Activated naive CD8-positive, alpha-beta T cell treated with anti-CD3 and anti-CD28 coated beads, Interleukin-2, amount 50 U/mL, for 24 hours (primary cell): ENCODE results near the gene FGF6.

ENCODE experiments used
- ATAC-seq: fragments of 150-1000 bp; cut with Tn5 transposase; one replicate; pipeline ENCODE4 v1.10.0; 2021
- DNase-seq: peaks from one replicate; pipeline ENCODE4 v3.0.0; 2021
- H3K27ac Mint-ChIP-seq: one replicate; pipeline ENCODE4 v1.8.0; 2021; ENCODE audit warnings: mild to moderate bottlenecking, mixed read lengths
- H3K27me3 Mint-ChIP-seq: one replicate; pipeline ENCODE4 v1.8.0; 2021; ENCODE audit warnings: mixed read lengths
- H3K36me3 Mint-ChIP-seq: one replicate; pipeline ENCODE4 v1.8.0; 2021; ENCODE audit warnings: low read depth, mixed read lengths
- H3K4me1 Mint-ChIP-seq: one replicate; pipeline ENCODE4 v1.8.0; 2021; ENCODE audit warnings: mixed read lengths
- H3K4me3 Mint-ChIP-seq: one replicate; pipeline ENCODE4 v1.8.0; 2021; ENCODE audit warnings: mild to moderate bottlenecking, moderate library complexity, mixed read lengths
- H3K9me3 Mint-ChIP-seq: one replicate; pipeline ENCODE4 v1.8.0; 2021; ENCODE audit warnings: mixed read lengths

FGF6 gene

GRCh38 chr12:4438834-4439596 lies 6.6 kb downstream of the FGF6 start:
- DNase-seq, result no peak
- no peak for ATAC-seq

GRCh38 chr12:4435537-4435936 lies 10.1 kb downstream of the FGF6 start:
- ATAC-seq (no peak), DNase-seq (no peak)
- Mint-ChIP-seq H3K4me1 (peaks cover 11% of the 10 kb centered on the region), H3K36me3 (no peaks in the 10 kb centered on the region), H3K4me3 (no peak overlapping the region), H3K9me3 (no peaks in the 10 kb centered on the region), H3K27me3 (peaks cover 2% of the 10 kb centered on the region), H3K27ac (no peak overlapping the region)

More at GRCh38 chr12:4438834-4439596, 6.6 kb downstream of the FGF6 start:
- Mint-ChIP-seq H3K27me3 (peaks cover 2% of the 10 kb centered on the region), H3K9me3 (no peaks in the 10 kb centered on the region), H3K36me3 (no peaks in the 10 kb centered on the region), H3K4me1 (peaks cover 11% of the 10 kb centered on the region), H3K4me3 (no peak overlapping the region), H3K27ac (no peak overlapping the region)

- ATAC-seq (no peak), DNase-seq (no peak)
- H3K9me3 Mint-ChIP-seq, result no peaks in the 10 kb centered on the region
- no peak overlapping the region for H3K4me3 Mint-ChIP-seq
- peaks cover 2% of the 10 kb centered on the region for H3K27me3 Mint-ChIP-seq
- H3K4me1 Mint-ChIP-seq, result peaks cover 11% of the 10 kb centered on the region
- H3K27ac Mint-ChIP-seq, result no peak overlapping the region
- no peaks in the 10 kb centered on the region for H3K36me3 Mint-ChIP-seq
Observed at GRCh38 chr12:4434706-4435425, 10.7 kb downstream of the FGF6 start.

- ATAC-seq, result no peak
- no peaks in the 10 kb centered on the region for H3K9me3 Mint-ChIP-seq
Observed at GRCh38 chr12:4434301-4434700, 11.3 kb downstream of the FGF6 start.

GRCh38 chr12:4433745-4434058 lies 11.9 kb downstream of the FGF6 start:
- Mint-ChIP-seq H3K9me3 (no peaks in the 10 kb centered on the region), H3K4me1 (peaks cover 1% of the 10 kb centered on the region), H3K4me3 (no peak overlapping the region), H3K36me3 (no peaks in the 10 kb centered on the region), H3K27me3 (peaks cover 3% of the 10 kb centered on the region), H3K27ac (no peak overlapping the region)
- ATAC-seq (no peak), DNase-seq (no peak)

More at GRCh38 chr12:4434301-4434700, 11.3 kb downstream of the FGF6 start:
- Mint-ChIP-seq H3K4me3 (no peak overlapping the region), H3K27me3 (peaks cover 1% of the 10 kb centered on the region), H3K36me3 (no peaks in the 10 kb centered on the region), H3K4me1 (peaks cover 7% of the 10 kb centered on the region), H3K27ac (no peak overlapping the region)
- no peak for DNase-seq

GRCh38 chr12:4432878-4433744 lies 12.5 kb downstream of the FGF6 start:
- ATAC-seq, result no peak
- no peak for DNase-seq
- H3K27me3 Mint-ChIP-seq, result peaks cover 3% of the 10 kb centered on the region
- H3K36me3 Mint-ChIP-seq, result no peaks in the 10 kb centered on the region
- H3K4me3 Mint-ChIP-seq, result no peak overlapping the region
- no peaks in the 10 kb centered on the region for H3K4me1 Mint-ChIP-seq
- no peak overlapping the region for H3K27ac Mint-ChIP-seq
- no peaks in the 10 kb centered on the region for H3K9me3 Mint-ChIP-seq

- DNase-seq (no peak), ATAC-seq (no peak)
- Mint-ChIP-seq H3K27me3 (peaks cover 3% of the 10 kb centered on the region), H3K36me3 (no peaks in the 10 kb centered on the region), H3K4me1 (no peaks in the 10 kb centered on the region), H3K4me3 (no peak overlapping the region), H3K27ac (no peak overlapping the region), H3K9me3 (no peaks in the 10 kb centered on the region)
Observed at GRCh38 chr12:4431866-4432265, 13.7 kb downstream of the FGF6 start.

GRCh38 chr12:4431436-4431835 lies 14.2 kb downstream of the FGF6 start:
- Mint-ChIP-seq H3K9me3 (no peaks in the 10 kb centered on the region), H3K27me3 (peaks cover 3% of the 10 kb centered on the region), H3K4me3 (no peak overlapping the region), H3K27ac (no peak overlapping the region), H3K4me1 (no peaks in the 10 kb centered on the region), H3K36me3 (no peaks in the 10 kb centered on the region)
- no peak for ATAC-seq
- no peak for DNase-seq

- H3K27me3 Mint-ChIP-seq, result peaks cover 3% of the 10 kb centered on the region
- H3K9me3 Mint-ChIP-seq, result no peaks in the 10 kb centered on the region
- no peak for DNase-seq
- no peak overlapping the region for H3K27ac Mint-ChIP-seq
- H3K36me3 Mint-ChIP-seq, result no peaks in the 10 kb centered on the region
- no peak overlapping the region for H3K4me3 Mint-ChIP-seq
- ATAC-seq, result no peak
- H3K4me1 Mint-ChIP-seq, result no peaks in the 10 kb centered on the region
Observed at GRCh38 chr12:4424422-4424821, 21.2 kb downstream of the FGF6 start.

GRCh38 chr12:4423528-4424195 lies 22.0 kb downstream of the FGF6 start:
- Mint-ChIP-seq H3K27ac (no peak overlapping the region), H3K4me3 (no peak overlapping the region), H3K4me1 (no peaks in the 10 kb centered on the region), H3K27me3 (peaks cover 4% of the 10 kb centered on the region), H3K36me3 (no peaks in the 10 kb centered on the region), H3K9me3 (no peaks in the 10 kb centered on the region)
- no peak for ATAC-seq
- no peak for DNase-seq

GRCh38 chr12:4422985-4423384 lies 22.6 kb downstream of the FGF6 start:
- Mint-ChIP-seq H3K27me3 (peaks cover 4% of the 10 kb centered on the region), H3K9me3 (no peaks in the 10 kb centered on the region), H3K4me3 (no peak overlapping the region), H3K4me1 (no peaks in the 10 kb centered on the region), H3K27ac (no peak overlapping the region), H3K36me3 (no peaks in the 10 kb centered on the region)
- ATAC-seq (no peak), DNase-seq (no peak)

- ATAC-seq, result no peak
- DNase-seq, result peak; percentile 10
Observed at GRCh38 chr12:4421590-4422031, 24.0 kb downstream of the FGF6 start.

GRCh38 chr12:4420138-4420670 lies 25.4 kb downstream of the FGF6 start:
- ATAC-seq (no peak), DNase-seq (no peak)
- peaks cover 6% of the 10 kb centered on the region for H3K27me3 Mint-ChIP-seq
- no peaks in the 10 kb centered on the region for H3K36me3 Mint-ChIP-seq
- no peaks in the 10 kb centered on the region for H3K9me3 Mint-ChIP-seq
- no peak overlapping the region for H3K4me3 Mint-ChIP-seq
- H3K27ac Mint-ChIP-seq, result no peak overlapping the region
- peaks cover 5% of the 10 kb centered on the region for H3K4me1 Mint-ChIP-seq

More at GRCh38 chr12:4421590-4422031, 24.0 kb downstream of the FGF6 start:
- Mint-ChIP-seq H3K4me3 (no peak overlapping the region), H3K4me1 (no peaks in the 10 kb centered on the region), H3K27ac (no peak overlapping the region), H3K36me3 (no peaks in the 10 kb centered on the region), H3K9me3 (no peaks in the 10 kb centered on the region), H3K27me3 (peaks cover 4% of the 10 kb centered on the region)

- no peak for DNase-seq
- no peak for ATAC-seq
- no peak overlapping the region for H3K27ac Mint-ChIP-seq
- no peaks in the 10 kb centered on the region for H3K9me3 Mint-ChIP-seq
- H3K4me1 Mint-ChIP-seq, result peaks cover 8% of the 10 kb centered on the region
- H3K4me3 Mint-ChIP-seq, result no peak overlapping the region
- H3K36me3 Mint-ChIP-seq, result no peaks in the 10 kb centered on the region
- peaks cover 6% of the 10 kb centered on the region for H3K27me3 Mint-ChIP-seq
Observed at GRCh38 chr12:4418913-4419312, 26.7 kb downstream of the FGF6 start.
